Measurements from ENCODE around the gene SPAG16.

SPAG16 gene

DNA sequence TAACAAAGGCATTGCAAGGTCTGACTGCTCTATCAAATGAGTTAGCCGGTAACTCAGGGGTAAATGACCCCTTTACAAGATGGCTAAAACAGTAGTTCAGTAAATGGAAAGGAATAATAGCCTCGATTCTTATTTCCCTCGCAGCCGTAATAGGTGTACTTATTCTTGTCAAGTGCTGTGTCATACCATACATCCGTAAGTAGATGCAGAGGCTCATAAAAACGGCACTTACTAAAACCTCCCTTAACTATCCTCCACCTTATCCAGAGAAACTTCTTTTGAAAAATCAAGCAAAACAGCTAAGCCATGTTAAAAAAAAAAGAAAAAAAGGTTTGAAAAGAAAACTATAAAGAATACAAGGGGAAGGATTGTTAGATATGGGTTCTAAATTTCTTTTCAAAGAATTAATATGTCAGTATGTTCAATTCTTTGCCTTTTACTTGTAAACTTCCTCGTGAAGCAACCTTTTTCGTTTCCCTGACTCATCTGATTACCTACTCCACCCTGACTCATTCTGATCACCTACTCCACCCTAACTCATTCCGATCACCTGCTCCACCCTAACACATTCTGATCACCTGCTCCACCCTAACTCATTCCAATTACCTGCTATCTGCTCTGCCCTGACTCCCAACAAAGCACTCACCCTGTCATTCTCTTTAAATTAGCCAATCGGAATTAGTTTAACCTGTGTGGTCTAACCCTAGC, 127.5 kb downstream of the SPAG16 start:
- DNase-seq: no peak

DNA sequence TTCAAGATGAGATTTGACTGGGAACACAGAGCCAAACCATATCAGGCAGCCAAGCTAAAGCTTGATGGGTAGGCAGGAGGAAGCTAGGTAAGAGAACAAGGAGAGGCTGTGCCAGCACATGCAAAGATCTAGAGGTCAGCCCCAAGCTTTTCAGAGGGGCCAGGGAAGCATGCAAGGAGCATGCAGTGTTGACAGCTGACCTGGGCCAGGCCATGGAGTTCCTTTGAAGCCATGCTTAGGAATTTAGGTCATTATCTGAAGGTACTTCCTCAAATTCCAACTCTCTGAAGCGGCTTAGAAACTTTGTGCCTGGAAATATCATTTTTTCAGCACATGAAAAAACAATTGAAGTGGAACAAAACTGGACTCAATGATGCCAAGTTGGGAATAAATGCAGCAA, 130.8 kb downstream of the SPAG16 start:
- DNase-seq: no peak

DNA sequence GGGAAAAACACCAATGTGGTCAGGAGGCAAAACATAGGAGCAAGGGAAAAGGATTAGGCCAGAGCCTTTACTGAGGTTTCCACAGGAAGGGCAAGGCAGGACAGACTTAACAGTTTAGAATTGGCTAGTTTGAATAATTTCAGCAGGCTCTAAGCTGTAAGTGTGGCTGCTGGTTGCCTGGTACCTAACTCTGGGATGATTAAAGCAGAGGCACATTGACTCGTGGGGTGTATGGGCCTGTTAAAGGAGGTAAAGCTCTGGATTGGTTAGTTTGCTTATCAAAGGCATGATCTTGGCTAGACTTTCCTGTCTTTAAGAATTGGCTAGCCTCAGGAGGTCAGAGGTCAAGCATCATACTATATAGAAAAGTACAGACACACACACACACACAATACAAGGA, 132.6 kb downstream of the SPAG16 start:
- DNase-seq: no peak

DNA sequence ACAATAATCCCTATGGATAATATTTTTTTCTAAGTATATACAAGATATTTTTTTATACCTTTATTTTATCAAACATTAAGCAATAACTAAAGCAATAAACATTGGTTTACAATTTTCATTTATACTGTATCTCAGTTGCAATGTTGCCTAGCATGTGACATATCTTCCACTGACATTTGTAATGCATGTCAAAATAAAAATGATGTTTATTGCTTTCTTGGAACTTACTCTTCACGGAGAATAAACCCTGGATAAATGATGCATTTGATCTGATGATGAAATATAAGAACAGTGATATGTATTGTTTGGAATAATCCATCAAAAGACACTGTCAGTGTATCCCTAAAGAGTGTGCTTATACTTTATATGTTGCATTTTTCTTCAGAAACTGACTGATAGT, 135.7 kb downstream of the SPAG16 start:
- DNase-seq: no peak

DNA sequence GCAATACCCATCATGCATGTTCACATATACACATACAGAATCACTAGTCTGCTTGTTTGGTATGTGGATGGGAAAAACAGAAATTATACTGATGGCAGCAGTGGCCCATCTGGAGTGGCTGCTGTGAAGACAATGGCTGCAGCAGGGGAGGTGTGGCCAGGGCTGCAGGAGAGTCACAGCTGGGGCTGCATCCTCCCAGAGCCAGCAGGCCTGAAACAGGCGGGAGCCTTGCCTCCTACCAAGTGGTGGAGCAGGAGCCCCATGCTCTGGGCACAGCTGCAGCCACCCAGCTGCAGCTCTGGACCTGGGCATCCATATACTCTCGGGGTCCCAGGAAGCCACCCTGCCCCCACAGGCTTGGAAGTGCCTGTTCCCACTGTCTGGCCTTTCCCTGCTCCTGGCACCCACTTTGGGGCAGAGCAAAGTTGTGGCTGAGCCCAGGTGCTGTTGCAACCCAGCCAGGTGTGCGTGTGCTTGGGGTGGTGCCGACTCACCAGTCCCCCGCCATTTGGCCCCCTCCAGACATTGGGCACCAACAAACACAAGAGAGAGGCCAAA, 136.6 kb downstream of the SPAG16 start:
- DNase-seq: no peak

DNA sequence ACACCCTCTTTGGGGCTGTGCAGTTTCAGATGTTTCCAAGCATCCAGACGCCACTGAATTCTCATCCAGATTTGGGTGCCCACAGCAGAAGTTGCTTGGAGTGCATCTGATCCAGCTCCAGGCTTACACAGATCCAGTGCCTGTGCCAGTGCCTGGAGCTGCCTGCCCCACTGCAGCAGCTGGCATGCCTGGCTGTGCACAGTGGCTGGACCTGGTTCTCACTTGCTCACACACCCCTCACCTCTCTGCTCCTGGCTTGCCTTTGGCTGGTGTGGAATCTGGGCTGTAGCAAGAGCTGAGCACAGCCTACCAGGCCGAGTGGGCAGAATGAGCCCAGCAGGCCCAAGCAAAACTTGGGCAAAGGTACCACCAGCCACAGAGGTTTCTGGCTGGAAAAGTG, 137.9 kb downstream of the SPAG16 start:
- DNase-seq: no peak

DNA sequence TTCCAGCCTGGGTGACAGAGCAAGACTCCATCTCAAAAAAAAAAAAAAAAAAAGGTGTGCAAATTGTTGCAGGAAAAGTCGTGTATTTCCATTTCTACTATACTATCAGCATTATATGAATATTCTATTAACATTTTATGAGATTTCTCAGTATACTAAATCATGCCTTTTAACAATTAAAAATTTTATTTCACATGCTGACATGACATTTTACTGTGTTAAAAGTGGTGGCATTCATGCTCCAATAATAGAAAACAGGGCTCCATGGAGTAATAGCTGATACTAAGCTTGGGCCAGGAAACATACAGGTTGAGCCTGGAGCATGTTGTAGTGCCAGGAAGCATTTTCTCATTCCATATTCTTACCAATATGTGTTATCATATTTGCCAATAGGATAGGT, 141.4 kb downstream of the SPAG16 start:
- no peak for DNase-seq

DNA sequence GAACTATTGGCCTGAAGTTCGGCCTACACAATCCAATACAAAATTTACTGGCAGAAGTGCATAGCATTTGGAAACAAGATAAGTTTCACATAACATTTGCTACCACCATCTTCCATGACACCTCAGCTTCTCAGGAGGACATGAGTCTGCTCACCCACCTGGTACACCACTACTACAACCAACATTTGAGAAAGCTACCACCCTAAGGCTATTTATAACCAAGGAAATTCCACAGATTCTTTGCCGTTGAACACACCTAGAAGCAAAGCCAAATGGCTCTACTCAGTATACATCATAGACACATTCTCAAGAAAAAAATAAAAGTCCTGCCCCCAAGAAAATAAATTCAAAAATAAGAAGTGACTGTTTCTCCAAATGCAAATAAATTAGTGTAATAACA, 145.3 kb downstream of the SPAG16 start:
- no peak for DNase-seq

DNA sequence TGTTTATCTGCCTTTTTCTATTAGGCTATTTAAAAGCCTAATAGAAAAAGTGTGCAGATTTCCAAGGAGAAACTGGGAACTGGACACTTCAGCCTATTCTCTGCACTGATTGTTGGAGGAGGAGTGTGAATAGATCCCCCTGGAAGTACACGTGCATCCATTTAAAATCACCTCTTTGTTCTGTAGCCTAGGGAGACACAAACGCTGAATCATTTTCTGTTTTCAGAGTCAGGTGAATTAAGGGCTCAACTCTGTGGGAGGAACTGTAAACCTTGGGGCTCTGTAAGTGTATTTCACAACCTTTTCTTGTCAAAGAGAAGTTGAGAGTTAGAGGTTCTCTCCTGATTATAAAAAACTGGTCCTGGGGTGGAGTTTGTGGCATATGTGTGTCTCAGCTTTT, 159.7 kb downstream of the SPAG16 start:
- DNase-seq: no peak

DNA sequence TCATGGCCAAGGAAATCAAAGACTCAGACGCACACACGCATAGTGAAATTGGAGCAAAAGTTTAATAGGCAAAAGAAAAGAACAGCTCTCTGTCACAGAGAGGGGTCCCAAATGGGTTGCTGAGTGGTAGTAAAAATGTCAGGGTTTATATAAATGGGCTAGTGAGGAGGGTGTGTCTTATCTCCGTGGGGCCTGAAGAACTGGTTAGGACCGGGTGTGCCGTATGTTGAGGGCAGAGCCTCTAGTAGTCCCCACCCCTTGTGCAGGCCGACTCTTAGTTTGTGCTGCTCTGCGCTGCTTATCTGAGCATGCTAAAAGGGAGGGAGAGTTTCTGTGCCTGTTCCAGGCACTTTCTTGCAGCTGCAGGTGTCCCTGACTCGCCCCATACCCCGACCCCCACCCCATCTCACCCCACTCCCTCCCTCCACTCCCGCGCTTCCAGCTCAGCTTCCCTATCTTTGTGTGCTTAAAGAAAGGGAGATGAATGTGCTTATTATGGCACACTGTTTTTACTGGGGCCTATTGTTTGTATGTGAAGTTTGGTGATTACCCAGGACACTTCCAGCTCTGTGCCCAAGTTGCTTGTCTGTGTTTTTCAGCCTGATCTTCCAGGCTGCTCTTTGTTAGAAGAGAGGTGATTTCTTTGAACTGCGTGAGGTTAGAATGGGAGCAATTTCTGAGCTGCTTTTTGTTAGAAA, 167.4 kb downstream of the SPAG16 start:
- no peak for DNase-seq

DNA sequence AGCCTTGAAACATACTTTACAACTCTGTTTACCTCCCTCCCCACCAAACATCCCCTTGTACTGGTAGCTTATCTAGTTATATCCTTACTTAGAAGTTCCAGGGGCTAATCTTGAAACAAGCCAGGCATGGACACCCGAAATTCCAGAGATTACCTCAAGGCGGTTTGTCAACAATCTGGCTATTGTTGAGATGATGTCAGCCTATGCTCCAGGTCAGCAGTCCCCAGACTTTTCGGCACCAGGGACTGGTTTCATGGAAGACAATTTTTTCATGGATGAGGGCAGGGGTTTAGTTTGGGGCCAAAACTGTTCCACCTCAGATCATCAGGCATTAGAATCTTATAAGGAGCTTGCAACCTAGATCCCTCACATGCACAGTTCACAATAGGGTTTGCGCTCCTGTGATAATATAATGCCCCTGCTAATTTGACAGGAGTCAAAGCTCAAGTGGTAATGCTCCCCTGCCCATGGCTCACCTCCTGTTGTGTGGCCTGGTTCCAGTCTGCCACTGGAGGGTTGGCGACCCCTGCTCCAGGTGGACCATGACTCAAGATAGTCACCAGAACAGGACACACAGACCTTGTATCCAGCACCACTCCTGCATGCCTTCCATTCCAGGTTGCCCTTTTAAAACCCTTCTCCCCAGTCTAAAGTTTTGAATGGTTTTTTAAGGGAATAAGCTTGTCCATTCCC, 171.2 kb downstream of the SPAG16 start:
- DNase-seq: no peak

DNA sequence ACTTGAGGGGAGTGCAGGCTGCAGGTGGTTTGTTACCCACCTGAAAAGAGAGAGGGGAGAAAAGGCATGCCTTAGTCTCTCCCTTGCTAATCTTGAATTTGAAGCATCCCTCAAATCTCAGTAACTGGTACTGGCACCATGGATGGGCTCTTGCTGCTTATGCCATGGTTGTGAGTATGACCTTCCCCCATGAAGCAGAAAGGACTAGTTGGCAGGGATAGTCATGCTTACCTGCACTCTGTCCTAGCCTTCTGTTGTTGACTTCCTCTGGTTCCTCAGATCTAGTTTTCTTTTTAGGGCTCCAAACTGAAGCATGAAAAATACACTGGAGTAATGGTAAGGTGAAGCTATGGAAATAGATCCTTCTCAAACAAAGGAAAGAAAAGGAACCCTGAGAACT, 191.2 kb downstream of the SPAG16 start:
- DNase-seq: no peak

DNA sequence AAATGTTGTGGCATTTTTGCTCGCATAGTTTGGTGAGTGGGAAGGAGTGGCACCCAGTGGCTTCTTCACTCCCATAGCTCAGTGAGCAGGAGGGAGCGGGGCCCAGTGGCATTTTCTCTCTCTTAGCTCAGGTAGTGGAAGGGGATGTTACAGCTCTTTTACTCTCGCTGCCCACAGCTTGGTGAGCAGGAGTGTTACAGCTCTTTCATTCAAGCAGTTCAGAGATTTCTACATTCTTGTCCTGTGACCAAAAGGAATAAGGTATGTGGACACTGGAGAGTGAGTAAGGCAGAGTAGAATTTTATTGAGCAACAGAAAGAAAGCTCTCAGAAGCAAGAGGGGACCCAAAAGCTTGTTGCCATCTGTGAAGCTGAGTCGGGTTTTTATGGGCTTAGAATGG, 192.4 kb downstream of the SPAG16 start:
- no peak for DNase-seq

DNA sequence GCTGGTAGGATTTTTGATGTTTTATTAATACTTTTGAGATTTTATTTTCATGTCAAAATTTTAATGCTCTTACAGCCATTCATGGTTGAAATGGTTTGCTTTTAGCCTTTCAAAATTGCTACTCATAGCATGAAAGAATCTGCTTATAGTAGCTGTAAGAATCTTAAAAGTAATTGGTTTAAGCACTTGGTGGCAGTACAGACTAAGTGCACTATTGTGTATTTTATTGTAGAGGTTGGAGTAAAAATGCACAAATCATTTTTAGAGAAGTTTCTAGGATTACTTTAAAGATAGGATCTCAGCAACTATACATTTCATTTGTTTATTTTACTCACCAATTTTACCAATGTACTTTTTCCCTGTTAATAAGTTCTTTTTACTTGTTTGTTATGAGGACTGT, 205.8 kb downstream of the SPAG16 start:
- no peak for DNase-seq

DNA sequence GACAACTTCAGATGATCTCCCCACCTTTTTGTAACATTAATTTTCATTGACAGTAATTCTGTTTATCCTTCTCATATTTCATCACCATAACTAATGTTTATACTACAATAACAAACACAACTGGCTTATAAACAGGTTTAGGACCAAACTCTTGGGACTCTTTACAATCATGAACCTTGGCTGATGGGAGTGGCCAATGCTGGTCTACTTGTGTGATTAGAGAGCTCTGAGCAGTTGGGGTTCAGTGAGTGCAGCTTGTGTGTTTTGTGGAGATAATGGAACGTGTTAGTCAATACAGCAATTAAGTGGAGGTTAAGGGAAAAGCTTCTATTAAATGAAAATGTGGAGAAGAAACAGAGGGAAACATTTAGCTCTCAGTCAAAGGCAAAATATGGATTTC, 207.1 kb downstream of the SPAG16 start:
- DNase-seq: no peak

DNA sequence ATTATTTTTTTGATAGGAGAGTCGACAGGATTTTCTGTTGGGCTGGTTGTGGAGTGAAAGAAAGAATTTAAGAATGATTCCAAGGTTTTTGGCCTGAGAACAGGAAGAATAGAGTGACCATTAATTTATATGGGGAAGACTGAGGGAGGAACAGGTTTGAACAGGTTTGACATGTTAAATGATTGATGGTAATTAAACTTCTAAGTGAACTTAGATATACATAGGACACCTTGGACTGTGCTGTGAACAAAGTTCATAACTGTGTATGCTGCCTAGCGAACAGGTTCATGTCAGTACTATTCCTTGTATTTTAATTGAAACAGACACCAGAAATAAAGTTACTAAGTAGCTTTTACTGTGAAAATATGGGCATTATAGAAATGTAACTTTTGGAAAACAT, 212.0 kb downstream of the SPAG16 start:
- no peak for DNase-seq

DNA sequence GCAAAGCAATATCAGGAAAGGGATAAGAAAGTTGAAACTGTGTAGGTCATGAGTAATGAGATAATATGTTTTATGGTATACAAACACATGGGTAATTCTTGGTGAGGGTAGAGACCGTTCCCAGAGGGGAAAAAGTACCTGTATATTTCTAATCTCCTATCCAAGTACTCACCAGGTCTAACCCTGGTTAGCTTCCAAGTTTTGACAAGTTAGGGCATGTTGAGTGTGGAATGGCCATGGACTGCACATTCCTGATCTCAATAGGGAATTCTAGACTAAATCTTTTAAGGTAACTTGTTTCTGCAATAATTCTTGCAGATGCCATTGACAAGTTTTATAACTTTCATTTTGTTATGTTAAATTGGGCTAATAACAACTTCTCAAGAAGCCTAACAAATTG, 216.6 kb downstream of the SPAG16 start:
- no peak for DNase-seq

DNA sequence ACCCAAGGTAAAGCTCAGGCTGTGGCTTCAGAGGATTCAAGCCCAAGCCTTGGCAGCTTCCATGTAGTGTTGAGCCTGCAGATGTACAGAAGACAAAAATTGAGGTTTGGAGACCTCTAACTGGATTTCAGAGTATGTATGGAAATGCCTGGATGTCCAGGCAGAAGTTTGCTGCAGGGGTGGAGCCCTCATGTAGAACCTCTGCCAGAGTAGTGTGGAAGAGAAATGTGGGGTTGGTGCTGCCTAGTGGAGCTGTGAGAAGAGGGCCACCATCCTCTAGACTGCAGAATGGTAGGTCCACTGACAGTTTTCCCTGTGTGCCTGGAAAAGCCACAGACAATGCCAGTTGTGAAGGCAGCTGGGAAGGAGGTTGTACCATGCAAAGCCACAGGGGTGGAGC, 239.9 kb downstream of the SPAG16 start:
- no peak for DNase-seq

DNA sequence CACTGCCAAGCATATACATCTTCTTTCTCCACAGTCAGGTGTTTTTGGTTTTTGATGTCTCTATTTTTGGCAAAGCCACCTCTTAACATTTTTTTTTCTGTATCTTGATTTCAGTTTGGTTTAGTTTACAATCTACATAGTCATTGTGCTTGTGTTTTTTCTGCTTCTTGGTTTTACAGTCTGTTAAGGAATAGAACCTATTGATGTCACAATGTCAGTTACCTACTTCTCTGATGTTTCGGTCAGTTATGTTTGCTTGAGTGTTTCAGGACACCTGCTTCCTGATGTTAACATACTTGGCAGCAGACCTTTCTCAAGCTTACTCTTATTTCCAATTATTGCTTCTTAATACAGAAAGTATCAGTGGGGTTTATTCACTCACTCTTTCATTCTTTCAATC, 253.3 kb downstream of the SPAG16 start:
- DNase-seq: no peak

DNA sequence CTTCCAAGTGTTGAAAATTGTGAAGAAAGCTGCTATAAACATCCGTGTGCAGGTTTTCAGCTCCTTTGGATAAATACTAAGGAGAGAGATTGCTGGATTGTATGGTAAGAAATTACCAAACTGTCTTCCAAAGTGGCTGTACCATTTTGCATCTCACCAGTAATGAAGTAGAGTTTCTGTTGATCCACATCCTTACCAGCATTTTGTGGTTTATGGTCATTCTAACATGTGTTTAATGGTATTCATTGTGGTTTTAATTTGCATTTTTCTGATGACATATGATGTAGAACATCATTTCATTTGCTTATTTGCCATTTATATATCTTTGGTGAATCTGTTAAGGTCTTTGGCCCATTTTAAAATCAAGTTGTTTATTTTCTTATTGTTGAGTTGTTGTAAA, 260.7 kb downstream of the SPAG16 start:
- DNase-seq: no peak

DNA sequence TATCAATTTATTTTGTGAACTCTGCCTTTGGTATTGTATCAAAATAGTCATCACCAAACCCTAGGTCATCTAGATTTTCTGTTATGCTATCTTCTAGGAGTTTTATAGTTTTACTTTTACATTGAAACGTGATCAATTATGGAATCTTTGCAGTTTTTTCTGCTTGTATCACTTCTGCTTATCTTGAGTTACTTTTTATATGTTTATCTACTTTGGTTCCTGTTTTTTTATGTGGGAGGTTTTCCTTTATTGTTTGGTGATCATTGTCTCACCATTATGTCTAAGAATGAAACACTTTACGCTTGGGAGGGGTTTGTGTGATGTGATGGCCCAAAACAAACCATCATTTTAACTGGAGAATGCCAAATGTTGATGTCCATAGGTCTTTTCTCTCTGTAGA, 261.2 kb downstream of the SPAG16 start:
- DNase-seq: no peak

DNA sequence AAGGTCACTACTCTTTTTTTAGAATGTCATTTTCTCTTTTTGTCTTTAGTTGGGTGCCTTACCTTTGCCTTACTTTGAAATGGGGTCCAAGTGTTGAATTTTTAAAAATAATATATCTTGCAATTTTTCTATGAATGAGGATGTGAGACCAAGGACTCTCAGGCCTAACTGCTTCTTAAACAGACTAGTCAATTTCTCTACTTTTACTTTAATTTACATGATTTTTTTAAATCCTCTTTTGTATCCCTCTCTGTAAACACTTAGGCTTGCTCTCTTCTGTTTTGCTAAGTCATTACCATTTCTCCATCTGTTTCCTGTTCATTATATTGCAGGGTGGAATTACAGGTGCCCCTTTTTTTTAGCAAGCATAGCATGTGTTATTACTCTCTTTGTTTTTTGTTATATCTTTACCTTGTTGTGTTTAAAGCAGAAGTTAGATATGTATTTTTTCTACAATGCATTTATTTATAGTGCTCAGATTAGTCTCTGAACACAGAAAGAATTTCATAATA, 261.8 kb downstream of the SPAG16 start:
- no peak for DNase-seq

DNA sequence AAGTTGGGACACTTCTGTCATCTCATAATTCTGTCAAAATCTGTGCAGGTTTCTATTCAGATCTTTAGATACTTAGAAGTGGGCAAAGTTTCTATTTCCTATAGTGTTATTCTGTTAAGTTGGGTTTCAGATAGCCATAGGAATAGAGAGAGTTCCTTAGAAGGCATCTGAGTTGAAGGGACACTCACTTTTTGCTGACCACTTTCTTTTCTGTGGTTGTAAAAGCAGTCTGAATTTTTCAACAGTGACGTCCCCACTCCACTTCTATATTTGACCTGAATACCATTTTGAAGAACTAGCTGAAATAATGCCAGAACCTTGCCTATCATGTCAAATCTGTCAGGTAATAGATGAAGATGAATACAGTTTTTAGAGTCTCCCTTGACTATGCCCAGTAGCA, 267.3 kb downstream of the SPAG16 start:
- no peak for DNase-seq

DNA sequence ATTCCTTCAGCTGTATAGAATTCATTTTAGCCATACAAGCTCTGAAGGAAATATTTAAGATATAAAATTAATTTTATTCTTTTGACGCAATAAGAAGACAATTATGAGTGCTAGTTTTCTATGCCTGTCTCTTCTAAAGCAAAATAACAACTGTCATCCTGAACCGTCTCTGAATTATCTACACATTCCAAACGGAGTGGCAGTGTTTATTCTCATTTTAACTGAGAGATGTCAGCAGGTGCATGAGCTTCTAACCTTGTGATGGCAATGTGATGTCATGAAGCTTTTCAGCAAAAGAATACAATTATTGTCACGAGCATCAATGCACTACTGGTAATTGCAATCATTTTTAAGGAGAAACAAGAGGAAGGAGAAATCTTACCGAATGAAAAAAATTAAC, 274.8 kb downstream of the SPAG16 start:
- DNase-seq: no peak

Measured in CD4-positive, alpha-beta T cell treated with Interleukin-17A for 4 hours (primary cell).